HG03025 (cell line): ENCODE data around the gene WASF2.
"Not testable (repeated sequence)": the region's sequence is repeated elsewhere in the genome, so short reads cannot be mapped to it uniquely, and the experiment has no call there.

Source experiments
- ATAC-seq: cut with Tn5 transposase; IDR thresholded peaks from one replicate; pipeline ENCODE4 v1.9.1; 2021; ENCODE audit warnings: mild to moderate bottlenecking, moderate library complexity; ENCODE audit not compliant: unreplicated experiment, low FRiP score

WASF2 gene

GRCh38 chr1:27428316-27429028 is 61.5 kb downstream of the WASF2 start:
- ATAC-seq: no peak

DNA sequence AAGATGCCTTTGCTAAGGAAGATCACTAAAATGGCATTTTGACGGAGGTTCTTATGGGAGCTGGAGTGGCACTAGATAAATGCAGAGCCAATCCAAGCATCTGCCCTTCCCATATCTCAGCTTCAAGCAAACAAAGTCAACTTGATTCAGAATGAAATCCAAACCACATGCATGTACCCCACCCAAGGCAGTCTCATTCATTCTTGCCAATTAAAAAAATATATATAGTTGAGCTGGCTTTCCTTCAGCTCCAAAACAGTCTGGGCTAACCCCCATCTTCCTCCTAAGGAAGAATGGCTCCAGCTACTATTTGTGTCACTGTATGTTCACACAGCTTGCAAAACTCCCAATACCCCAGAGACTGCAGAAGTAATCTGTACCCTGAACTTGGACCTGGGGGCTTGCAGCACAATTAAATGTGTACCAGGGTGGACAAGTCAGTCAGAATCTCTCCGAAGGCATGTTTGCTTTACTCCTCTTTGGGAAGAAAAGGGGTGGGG is 62.1 kb downstream of the WASF2 start:
- no peak for ATAC-seq

DNA sequence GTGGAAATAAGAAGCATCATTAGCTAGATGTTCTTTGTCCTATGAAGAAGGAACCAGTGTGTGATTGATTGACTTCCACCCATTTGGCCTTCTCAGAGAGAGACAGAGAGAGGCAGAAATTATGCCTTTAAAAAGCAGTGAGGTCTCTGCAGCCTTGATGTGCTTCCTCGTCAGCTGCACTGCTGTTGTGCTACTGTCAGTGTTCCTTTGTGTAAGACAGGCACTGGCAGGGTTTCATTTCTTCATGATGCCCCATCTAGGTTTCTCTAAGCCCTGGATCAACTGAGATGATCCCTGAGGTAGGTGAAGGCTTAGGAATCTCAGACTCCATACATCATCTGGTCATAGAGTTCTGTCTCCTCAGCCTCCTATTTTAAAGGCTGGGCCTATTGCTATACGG is 62.6 kb downstream of the WASF2 start:
- no peak for ATAC-seq

- no peak for ATAC-seq
These were observed 66.3 kb downstream of the WASF2 start for GRCh38 chr1:27423709-27424108.

- no peak for ATAC-seq
These were observed 71.4 kb downstream of the WASF2 start for GRCh38 chr1:27418326-27419185.

GRCh38 chr1:27417713-27418112 is 72.3 kb downstream of the WASF2 start:
- no peak for ATAC-seq

DNA sequence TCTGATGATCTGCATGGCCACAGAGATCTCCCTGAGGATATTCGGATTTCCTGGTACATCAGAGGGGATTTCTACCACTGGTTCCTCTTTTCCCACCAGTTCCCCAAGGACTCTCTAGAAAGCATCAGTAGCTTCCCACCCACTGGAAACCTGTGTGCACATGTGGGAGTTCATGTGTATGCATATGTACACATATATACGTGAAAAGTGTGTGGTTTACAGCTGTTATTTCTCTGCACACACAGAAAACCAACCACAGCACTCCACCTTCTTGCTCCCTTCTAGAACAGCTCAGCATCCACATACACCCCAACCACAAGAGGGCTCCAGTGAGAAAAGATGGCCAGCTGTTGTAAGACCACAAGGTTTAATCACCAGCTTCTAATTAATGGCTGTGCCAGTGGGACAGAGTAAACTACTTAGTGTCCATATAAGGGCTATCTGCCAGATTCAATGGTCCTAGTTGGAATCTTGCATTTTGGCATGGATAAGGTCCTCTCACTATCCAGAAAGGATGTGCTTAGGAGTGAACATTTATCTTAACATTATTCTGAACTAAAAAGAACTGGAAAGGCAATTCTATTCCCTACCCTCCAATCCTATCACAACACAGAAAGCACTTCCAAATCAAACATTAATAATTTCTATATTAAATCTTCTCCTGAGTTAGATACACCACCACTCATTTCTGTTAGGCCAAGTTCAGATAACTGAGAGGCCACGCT is 73.4 kb downstream of the WASF2 start:
- no peak for ATAC-seq

GRCh38 chr1:27414091-27414490 is 75.9 kb downstream of the WASF2 start:
- no peak for ATAC-seq

- ATAC-seq: no peak
These were observed 77.0 kb downstream of the WASF2 start for GRCh38 chr1:27413004-27413403.

GRCh38 chr1:27412502-27412901 is 77.5 kb downstream of the WASF2 start:
- no peak for ATAC-seq

GRCh38 chr1:27410709-27411108 is 79.3 kb downstream of the WASF2 start:
- no peak for ATAC-seq

- no peak for ATAC-seq
These were observed 80.3 kb downstream of the WASF2 start for GRCh38 chr1:27409669-27410068.

DNA sequence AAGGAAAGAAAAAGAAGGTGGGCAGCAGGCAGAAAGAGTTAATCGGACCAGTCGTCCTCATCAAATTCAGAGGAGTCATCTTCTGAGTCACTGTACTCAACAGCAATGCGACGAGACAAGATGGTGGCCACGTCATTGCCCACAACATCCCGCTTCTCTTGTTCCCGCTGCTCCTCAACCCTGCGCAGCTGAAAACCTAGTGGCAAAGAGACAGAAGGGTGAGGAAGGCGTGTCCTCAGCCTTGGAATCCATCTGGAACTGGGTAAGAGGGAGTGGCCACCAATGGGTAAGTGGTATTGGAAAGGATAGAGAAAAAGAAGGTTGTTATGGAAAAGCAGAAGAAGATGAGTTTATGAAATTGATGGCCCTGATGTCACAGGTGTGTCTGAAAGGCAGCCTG is 81.8 kb downstream of the WASF2 start:
- no peak for ATAC-seq

- not testable (repeated sequence) for ATAC-seq
These were observed 83.2 kb downstream of the WASF2 start for GRCh38 chr1:27406791-27407190.

GRCh38 chr1:27406362-27406680 is 83.6 kb downstream of the WASF2 start:
- no peak for ATAC-seq

- not testable (repeated sequence) for ATAC-seq
These were observed 84.2 kb downstream of the WASF2 start for GRCh38 chr1:27405598-27406361.

GRCh38 chr1:27405074-27405473 is 84.9 kb downstream of the WASF2 start:
- no peak for ATAC-seq

- ATAC-seq: no peak
These were observed 86.0 kb downstream of the WASF2 start for GRCh38 chr1:27403931-27404330.

DNA sequence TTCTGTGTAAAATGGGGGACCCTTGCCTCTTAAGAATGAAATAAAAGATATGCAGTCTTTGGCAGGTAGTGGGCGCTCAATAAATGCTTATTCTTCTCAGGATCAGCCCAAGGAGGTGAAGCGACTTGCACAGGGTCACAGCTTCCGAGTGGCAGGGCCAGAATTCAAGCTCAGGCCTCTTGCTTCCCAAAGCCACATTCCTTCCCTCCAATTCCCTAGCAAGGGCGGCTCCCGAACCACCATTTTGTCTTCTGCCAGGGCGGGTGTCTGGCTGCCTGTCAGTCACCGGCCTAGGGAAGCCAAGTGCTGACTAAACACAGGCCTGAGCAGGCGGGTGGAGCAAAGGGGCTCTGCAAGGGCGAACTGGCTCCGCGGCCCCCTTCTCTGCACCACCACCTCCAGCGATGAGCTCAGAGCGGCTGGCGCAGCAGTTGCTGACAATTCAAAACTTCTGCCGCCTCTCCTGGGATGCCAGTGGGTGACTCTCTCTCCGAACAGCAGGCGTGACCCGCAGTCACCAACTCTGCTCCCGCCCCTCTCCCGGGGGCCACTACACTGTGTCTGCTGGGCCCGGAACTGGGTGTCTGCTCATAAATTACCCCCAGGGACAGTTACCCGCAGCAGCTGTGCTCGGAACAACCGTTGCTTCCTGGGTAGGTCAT is 86.8 kb downstream of the WASF2 start:
- no peak for ATAC-seq

DNA sequence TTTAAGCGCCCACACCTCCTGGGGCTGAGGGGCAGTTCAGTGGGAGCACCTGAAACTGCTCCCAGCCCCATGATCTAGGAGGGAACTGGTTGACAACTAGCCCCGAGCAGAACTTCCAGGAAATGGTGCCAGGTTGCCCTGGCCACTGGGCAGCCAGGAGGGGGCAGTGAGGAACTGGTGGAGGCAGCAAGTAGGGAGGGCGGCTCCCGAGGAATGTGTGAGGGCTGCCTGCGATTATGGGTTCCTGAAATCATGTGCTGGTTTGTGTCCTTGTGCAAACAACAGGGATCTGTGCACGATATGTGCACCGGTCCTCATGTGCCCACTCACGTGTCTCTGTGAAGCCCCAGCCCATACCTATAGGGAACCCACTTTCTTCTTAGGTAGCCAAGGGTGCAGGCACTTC is 87.6 kb downstream of the WASF2 start:
- ATAC-seq: no peak
